HG02981 (cell line): ENCODE data around the gene SDC4.

Experiments
- ATAC-seq: cut with Tn5 transposase; IDR thresholded peaks from one replicate; pipeline ENCODE4 v1.9.1; 2021; ENCODE audit warnings: mild to moderate bottlenecking, moderate library complexity; ENCODE audit not compliant: unreplicated experiment

SDC4 gene

GRCh38 chr20:45301824-45302271 is 46.4 kb downstream of the SDC4 start:
- ATAC-seq, result no peak

- peak; percentile 67 for ATAC-seq
These were observed 47.3 kb downstream of the SDC4 start for GRCh38 chr20:45300961-45301360.

- ATAC-seq, result no peak
These were observed 48.4 kb downstream of the SDC4 start for GRCh38 chr20:45299786-45300185.

- no peak for ATAC-seq
These were observed 50.3 kb downstream of the SDC4 start for GRCh38 chr20:45297786-45298497.

GRCh38 chr20:45294659-45295058 is 53.6 kb downstream of the SDC4 start:
- ATAC-seq, result no peak

- no peak for ATAC-seq
These were observed 54.2 kb downstream of the SDC4 start for GRCh38 chr20:45294003-45294368.

GRCh38 chr20:45293041-45294002 is 54.9 kb downstream of the SDC4 start:
- ATAC-seq, result peak; percentile 58

GRCh38 chr20:45292343-45292742 is 55.9 kb downstream of the SDC4 start:
- no peak for ATAC-seq

- ATAC-seq, result no peak
These were observed 56.7 kb downstream of the SDC4 start for GRCh38 chr20:45291526-45291925.

- ATAC-seq, result no peak
These were observed 57.4 kb downstream of the SDC4 start for GRCh38 chr20:45290677-45291355.

- ATAC-seq, result no peak
These were observed 58.1 kb downstream of the SDC4 start for GRCh38 chr20:45289942-45290676.

- ATAC-seq, result no peak
These were observed 59.4 kb downstream of the SDC4 start for GRCh38 chr20:45288860-45289259.

GRCh38 chr20:45288376-45288775 is 59.8 kb downstream of the SDC4 start:
- no peak for ATAC-seq

GRCh38 chr20:45283551-45284057 is 64.6 kb downstream of the SDC4 start:
- no peak for ATAC-seq

GRCh38 chr20:45282700-45283550 is 65.3 kb downstream of the SDC4 start:
- no peak for ATAC-seq

GRCh38 chr20:45279992-45280391 is 68.2 kb downstream of the SDC4 start:
- ATAC-seq, result no peak

GRCh38 chr20:45275338-45275737 is 72.9 kb downstream of the SDC4 start:
- no peak for ATAC-seq
